HEK293 (cell line): ENCODE results near the gene ARHGAP8.
A peak's percentile ranks its signal among the peaks of the same experiment; 100 is the strongest.

Source experiments
- CTCF ChIA-PET: fragments of 350-600 bp; formaldehyde crosslinking; extraction: SDS; loops from one replicate; lab custom pipeline; 2021; ENCODE audit warnings: antibody characterized with exemption; lab: Yijun Ruan, JAX
- POLR2A ChIA-PET: fragments of 300-600 bp; formaldehyde crosslinking; extraction: SDS; loops from one replicate; lab custom pipeline; 2020; ENCODE audit warnings: antibody characterized with exemption, inconsistent platforms; lab: Yijun Ruan, JAX
- H3K27ac ChIP-seq: fragments of 200-500 bp; sonication (Bioruptor generic); 2 replicates; pipeline ENCODE4 v1.5.1; 2014; ENCODE audit warnings: low read depth, low read length, control low read depth, inconsistent platforms; ENCODE audit errors: extremely low read depth
- H3K36me3 ChIP-seq, 2 experiments: fragments of 200-500 bp in 1 of 2; sonication (Bioruptor generic) in 1 of 2; 1 replicate in 1 of 2; 2 replicates in 1 of 2; pipeline ENCODE4 v1.5.1; 2014 to 2017; ENCODE audit warnings: inconsistent platforms in 2 of 2, low read length in 2 of 2; ENCODE audit not compliant: control insufficient read depth in 2 of 2, insufficient read depth in 1 of 2
- H3K4me1 ChIP-seq: fragments of 200-500 bp; sonication (Bioruptor generic); 2 replicates; pipeline ENCODE4 v1.5.1; 2014; ENCODE audit warnings: mild to moderate bottlenecking, low read length, inconsistent platforms; ENCODE audit not compliant: control insufficient read depth, insufficient read depth
- H3K4me3 ChIP-seq: 2 replicates; pipeline ENCODE4 v1.5.1; 2011; ENCODE audit warnings: low read depth, mild to moderate bottlenecking, control low read depth, low read length, moderate library complexity
- H3K9me3 ChIP-seq: fragments of 200-500 bp; sonication (Bioruptor generic); 2 replicates; pipeline ENCODE4 v1.5.1; 2014; ENCODE audit warnings: low read depth, low read length, inconsistent platforms; ENCODE audit not compliant: control insufficient read depth, insufficient read depth
- EGR2 ChIP-seq: fragments of 450-650 bp; formaldehyde crosslinking; IDR thresholded peaks from 2 replicates; pipeline ENCODE4 v1.5.1; 2016; ENCODE audit warnings: low read depth, missing biosample characterization, missing genetic modification characterization
- GLIS1 ChIP-seq: fragments of 450-650 bp; formaldehyde crosslinking; IDR thresholded peaks from 2 replicates; pipeline ENCODE4 v1.5.1; 2016; ENCODE audit warnings: missing biosample characterization, missing genetic modification characterization
- OVOL3 ChIP-seq: fragments of 450-650 bp; formaldehyde crosslinking; IDR thresholded peaks from 2 replicates; pipeline ENCODE4 v1.5.1; 2016; ENCODE audit warnings: missing biosample characterization, missing genetic modification characterization
- SP2 ChIP-seq: fragments of 450-650 bp; formaldehyde crosslinking; IDR thresholded peaks from 2 replicates; pipeline ENCODE4 v1.5.1; 2016; ENCODE audit warnings: missing biosample characterization, missing genetic modification characterization
- ZFHX2 ChIP-seq: fragments of 450-650 bp; formaldehyde crosslinking; conservative IDR thresholded peaks from 2 replicates; pipeline ENCODE4 v1.5.1; 2016; ENCODE audit warnings: missing biosample characterization, missing genetic modification characterization
- ZIC2 ChIP-seq: fragments of 450-650 bp; formaldehyde crosslinking; IDR thresholded peaks from 2 replicates; pipeline ENCODE4 v1.5.1; 2016; ENCODE audit warnings: missing biosample characterization, missing genetic modification characterization
- ZNF239 ChIP-seq: fragments of 450-650 bp; formaldehyde crosslinking; IDR thresholded peaks from 2 replicates; pipeline ENCODE4 v1.5.1; 2016; ENCODE audit warnings: missing biosample characterization, missing genetic modification characterization
- ZNF292 ChIP-seq: fragments of 450-650 bp; formaldehyde crosslinking; IDR thresholded peaks from 2 replicates; pipeline ENCODE4 v1.5.1; 2016; ENCODE audit warnings: low read depth, missing biosample characterization, missing genetic modification characterization, borderline replicate concordance
- ZNF394 ChIP-seq: fragments of 450-650 bp; formaldehyde crosslinking; IDR thresholded peaks from 2 replicates; pipeline ENCODE4 v1.5.1; 2016; ENCODE audit warnings: missing biosample characterization, missing genetic modification characterization, mild to moderate bottlenecking, moderate library complexity, borderline replicate concordance
- ZNF473 ChIP-seq: fragments of 450-650 bp; formaldehyde crosslinking; IDR thresholded peaks from 2 replicates; pipeline ENCODE4 v1.5.1; 2017; ENCODE audit warnings: missing biosample characterization, missing genetic modification characterization
- ZNF585B ChIP-seq: fragments of 450-650 bp; formaldehyde crosslinking; IDR thresholded peaks from 2 replicates; pipeline ENCODE4 v1.5.1; 2016; ENCODE audit warnings: missing biosample characterization, missing genetic modification characterization
- ZNF76 ChIP-seq: fragments of 450-650 bp; formaldehyde crosslinking; IDR thresholded peaks from 2 replicates; pipeline ENCODE4; 2016; ENCODE audit warnings: low read depth, missing biosample characterization, missing genetic modification characterization, borderline replicate concordance
- TF ChIP-seq, protein P1 (sequence below): fragments of 450-650 bp; formaldehyde crosslinking; IDR thresholded peaks from 2 replicates; pipeline ENCODE4 v1.5.1; 2016; ENCODE audit warnings: missing biosample characterization, missing genetic modification characterization
- TF ChIP-seq, protein P2 (sequence below): fragments of 450-650 bp; formaldehyde crosslinking; IDR thresholded peaks from 2 replicates; pipeline ENCODE4 v1.5.1; 2016; ENCODE audit warnings: missing biosample characterization, missing genetic modification characterization
- TF ChIP-seq, protein P3 (sequence below): fragments of 450-650 bp; formaldehyde crosslinking; IDR thresholded peaks from 2 replicates; pipeline ENCODE4 v1.5.1; 2017; ENCODE audit warnings: missing biosample characterization, mild to moderate bottlenecking, missing genetic modification characterization, moderate library complexity
- TF ChIP-seq, protein P4 (sequence below): fragments of 450-650 bp; formaldehyde crosslinking; IDR thresholded peaks from 2 replicates; pipeline ENCODE4 v1.5.1; 2016; ENCODE audit warnings: missing biosample characterization, missing genetic modification characterization
- TF ChIP-seq, protein P5 (sequence below): fragments of 450-650 bp; formaldehyde crosslinking; IDR thresholded peaks from 2 replicates; pipeline ENCODE4 v1.5.1; 2017; ENCODE audit warnings: missing biosample characterization, missing genetic modification characterization
- TF ChIP-seq, protein P6 (sequence below): fragments of 450-650 bp; formaldehyde crosslinking; IDR thresholded peaks from 2 replicates; pipeline ENCODE4 v1.5.0; 2017; ENCODE audit warnings: missing biosample characterization, missing genetic modification characterization, borderline replicate concordance
- TF ChIP-seq, protein P7 (sequence below): fragments of 450-650 bp; formaldehyde crosslinking; IDR thresholded peaks from 2 replicates; pipeline ENCODE4 v1.5.1; 2016; ENCODE audit warnings: missing biosample characterization, missing genetic modification characterization

ARHGAP8 gene

DNA sequence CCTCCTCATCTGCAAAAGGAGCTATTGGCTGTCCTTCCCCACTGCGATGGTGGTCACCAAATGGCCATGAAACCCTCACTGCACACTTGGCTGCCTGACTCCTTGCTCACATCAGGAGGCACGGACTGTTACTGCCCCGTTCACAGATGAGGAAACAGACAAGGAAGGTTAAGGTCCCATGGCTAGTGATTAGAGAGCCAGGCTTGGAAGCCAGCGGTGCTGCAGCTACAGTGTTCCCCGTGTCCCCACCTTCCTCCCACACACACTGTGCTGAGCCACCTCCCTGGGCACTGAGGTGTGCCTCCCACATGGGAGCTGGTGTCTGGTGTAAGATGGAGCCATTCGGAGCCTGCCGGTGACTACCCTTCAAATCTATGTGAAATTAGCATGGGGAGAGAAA, 2.6 kb downstream of the ARHGAP8 start:
- peaks cover 22% of the 10 kb centered on the region for H3K4me1 ChIP-seq
- ChIA-PET POLR2A (no interaction called here), CTCF (interaction anchor here (0.7 to 3.5 kb wide), 3 partner anchors 65 to 365 kb away, joined by 3 to 14 read pairs (median 11); no protein-coding TSS in a partner anchor)
- no peaks in the 10 kb centered on the region for H3K9me3 ChIP-seq
- no peak overlapping the region for H3K27ac ChIP-seq
- no peaks in the 10 kb centered on the region; a peak in 1 of 3 replicates for H3K36me3 ChIP-seq
- TF ChIP-seq ZNF473 (tag by site-specific recombination) (no peak), ZNF585B (tag by site-specific recombination) (no peak), GLIS1 (tag by site-specific recombination) (peak; percentile 47), EGR2 (0 out of 2 replicates have a peak, but pooled peaks have one; percentile 33), ZNF394 (tag by site-specific recombination) (no peak), OVOL3 (tag by site-specific recombination) (no peak), ZNF239 (tag by site-specific recombination) (no peak), ZFHX2 (tag by site-specific recombination) (peak; percentile 59), ZIC2 (tag by site-specific recombination) (no peak), ZNF292 (tag by site-specific recombination) (no peak), SP2 (tag by site-specific recombination) (no peak), ZNF76 (tag by site-specific recombination) (no peak)
- TF ChIP-seq, protein P1, sequence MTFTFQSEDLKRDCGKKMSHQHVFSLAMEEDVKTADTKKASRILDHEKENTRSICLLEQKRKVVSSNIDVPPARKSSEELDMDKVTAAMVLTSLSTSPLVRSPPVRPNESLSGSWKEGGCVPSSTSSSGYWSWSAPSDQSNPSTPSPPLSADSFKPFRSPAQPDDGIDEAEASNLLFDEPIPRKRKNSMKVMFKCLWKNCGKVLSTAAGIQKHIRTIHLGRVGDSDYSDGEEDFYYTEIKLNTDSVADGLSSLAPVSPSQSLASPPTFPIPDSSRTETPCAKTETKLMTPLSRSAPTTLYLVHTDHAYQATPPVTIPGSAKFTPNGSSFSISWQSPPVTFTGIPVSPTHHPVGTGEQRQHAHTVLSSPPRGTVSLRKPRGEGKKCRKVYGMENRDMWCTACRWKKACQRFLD (tag by site-specific recombination) = no peak
- TF ChIP-seq, protein P2, sequence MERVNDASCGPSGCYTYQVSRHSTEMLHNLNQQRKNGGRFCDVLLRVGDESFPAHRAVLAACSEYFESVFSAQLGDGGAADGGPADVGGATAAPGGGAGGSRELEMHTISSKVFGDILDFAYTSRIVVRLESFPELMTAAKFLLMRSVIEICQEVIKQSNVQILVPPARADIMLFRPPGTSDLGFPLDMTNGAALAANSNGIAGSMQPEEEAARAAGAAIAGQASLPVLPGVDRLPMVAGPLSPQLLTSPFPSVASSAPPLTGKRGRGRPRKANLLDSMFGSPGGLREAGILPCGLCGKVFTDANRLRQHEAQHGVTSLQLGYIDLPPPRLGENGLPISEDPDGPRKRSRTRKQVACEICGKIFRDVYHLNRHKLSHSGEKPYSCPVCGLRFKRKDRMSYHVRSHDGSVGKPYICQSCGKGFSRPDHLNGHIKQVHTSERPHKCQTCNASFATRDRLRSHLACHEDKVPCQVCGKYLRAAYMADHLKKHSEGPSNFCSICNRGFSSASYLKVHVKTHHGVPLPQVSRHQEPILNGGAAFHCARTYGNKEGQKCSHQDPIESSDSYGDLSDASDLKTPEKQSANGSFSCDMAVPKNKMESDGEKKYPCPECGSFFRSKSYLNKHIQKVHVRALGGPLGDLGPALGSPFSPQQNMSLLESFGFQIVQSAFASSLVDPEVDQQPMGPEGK = no peak
- TF ChIP-seq, protein P3, sequence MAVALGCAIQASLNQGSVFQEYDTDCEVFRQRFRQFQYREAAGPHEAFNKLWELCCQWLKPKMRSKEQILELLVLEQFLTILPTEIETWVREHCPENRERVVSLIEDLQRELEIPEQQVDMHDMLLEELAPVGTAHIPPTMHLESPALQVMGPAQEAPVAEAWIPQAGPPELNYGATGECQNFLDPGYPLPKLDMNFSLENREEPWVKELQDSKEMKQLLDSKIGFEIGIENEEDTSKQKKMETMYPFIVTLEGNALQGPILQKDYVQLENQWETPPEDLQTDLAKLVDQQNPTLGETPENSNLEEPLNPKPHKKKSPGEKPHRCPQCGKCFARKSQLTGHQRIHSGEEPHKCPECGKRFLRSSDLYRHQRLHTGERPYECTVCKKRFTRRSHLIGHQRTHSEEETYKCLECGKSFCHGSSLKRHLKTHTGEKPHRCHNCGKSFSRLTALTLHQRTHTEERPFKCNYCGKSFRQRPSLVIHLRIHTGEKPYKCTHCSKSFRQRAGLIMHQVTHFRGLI (tag by site-specific recombination) = no peak
- TF ChIP-seq, protein P4, sequence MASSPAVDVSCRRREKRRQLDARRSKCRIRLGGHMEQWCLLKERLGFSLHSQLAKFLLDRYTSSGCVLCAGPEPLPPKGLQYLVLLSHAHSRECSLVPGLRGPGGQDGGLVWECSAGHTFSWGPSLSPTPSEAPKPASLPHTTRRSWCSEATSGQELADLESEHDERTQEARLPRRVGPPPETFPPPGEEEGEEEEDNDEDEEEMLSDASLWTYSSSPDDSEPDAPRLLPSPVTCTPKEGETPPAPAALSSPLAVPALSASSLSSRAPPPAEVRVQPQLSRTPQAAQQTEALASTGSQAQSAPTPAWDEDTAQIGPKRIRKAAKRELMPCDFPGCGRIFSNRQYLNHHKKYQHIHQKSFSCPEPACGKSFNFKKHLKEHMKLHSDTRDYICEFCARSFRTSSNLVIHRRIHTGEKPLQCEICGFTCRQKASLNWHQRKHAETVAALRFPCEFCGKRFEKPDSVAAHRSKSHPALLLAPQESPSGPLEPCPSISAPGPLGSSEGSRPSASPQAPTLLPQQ (tag by site-specific recombination) = no peak
- TF ChIP-seq, protein P5, sequence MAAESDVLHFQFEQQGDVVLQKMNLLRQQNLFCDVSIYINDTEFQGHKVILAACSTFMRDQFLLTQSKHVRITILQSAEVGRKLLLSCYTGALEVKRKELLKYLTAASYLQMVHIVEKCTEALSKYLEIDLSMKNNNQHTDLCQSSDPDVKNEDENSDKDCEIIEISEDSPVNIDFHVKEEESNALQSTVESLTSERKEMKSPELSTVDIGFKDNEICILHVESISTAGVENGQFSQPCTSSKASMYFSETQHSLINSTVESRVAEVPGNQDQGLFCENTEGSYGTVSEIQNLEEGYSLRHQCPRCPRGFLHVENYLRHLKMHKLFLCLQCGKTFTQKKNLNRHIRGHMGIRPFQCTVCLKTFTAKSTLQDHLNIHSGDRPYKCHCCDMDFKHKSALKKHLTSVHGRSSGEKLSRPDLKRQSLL = no peak
- TF ChIP-seq, protein P6, sequence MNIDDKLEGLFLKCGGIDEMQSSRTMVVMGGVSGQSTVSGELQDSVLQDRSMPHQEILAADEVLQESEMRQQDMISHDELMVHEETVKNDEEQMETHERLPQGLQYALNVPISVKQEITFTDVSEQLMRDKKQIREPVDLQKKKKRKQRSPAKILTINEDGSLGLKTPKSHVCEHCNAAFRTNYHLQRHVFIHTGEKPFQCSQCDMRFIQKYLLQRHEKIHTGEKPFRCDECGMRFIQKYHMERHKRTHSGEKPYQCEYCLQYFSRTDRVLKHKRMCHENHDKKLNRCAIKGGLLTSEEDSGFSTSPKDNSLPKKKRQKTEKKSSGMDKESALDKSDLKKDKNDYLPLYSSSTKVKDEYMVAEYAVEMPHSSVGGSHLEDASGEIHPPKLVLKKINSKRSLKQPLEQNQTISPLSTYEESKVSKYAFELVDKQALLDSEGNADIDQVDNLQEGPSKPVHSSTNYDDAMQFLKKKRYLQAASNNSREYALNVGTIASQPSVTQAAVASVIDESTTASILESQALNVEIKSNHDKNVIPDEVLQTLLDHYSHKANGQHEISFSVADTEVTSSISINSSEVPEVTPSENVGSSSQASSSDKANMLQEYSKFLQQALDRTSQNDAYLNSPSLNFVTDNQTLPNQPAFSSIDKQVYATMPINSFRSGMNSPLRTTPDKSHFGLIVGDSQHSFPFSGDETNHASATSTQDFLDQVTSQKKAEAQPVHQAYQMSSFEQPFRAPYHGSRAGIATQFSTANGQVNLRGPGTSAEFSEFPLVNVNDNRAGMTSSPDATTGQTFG (tag by site-specific recombination) = no peak
- TF ChIP-seq, protein P7, sequence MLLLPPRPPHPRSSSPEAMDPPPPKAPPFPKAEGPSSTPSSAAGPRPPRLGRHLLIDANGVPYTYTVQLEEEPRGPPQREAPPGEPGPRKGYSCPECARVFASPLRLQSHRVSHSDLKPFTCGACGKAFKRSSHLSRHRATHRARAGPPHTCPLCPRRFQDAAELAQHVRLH = no peak
- no peak overlapping the region for H3K4me3 ChIP-seq
